Pancreas (tissue), 10 donors: ENCODE data around the gene HS6ST1. TPM values are rescaled to one million over a fixed set of nuclear protein-coding genes. Genes with fewer than 3 reads are reported as not detected.

Experiments
- ATAC-seq, 4 donors: fragments of 200-7000 bp; cut with Tn5 transposase; one replicate each; pipeline versions ENCODE4 v1.8.0 to v1.9.1; 2020; ENCODE audit warnings: mild to moderate bottlenecking in 4 of 4, moderate library complexity in 4 of 4
- DNase-seq, 6 donors: peaks; one replicate each; pipeline ENCODE4 v3.0.0-alpha.2; 2020
- FAIRE-seq: peaks from 2 replicates; lab custom pipeline; 2012; peaks lifted over from hg19 to GRCh38; lab: Jason Lieb, UNC
- H3K27ac ChIP-seq, 4 donors: fragments of 200-600 bp; sonication (generic); 1 replicate in 3 of 4; 2 replicates in 1 of 4; pipeline versions ENCODE4 v1.5.0 to v1.8.0; 2020
- H3K27me3 ChIP-seq, 4 donors: fragments of 200-600 bp; one replicate each; pipeline ENCODE4 v1.8.0; 2021
- H3K36me3 ChIP-seq, 3 donors: fragments of 200-600 bp; sonication (generic) in 1 of 3; one replicate each; pipeline versions ENCODE4 v1.5.0 to v1.8.0; 2020 to 2021
- H3K4me1 ChIP-seq, 3 donors: fragments of 200-600 bp; one replicate each; pipeline ENCODE4 v1.8.0; 2021
- H3K4me3 ChIP-seq, 4 donors: fragments of 200-600 bp; sonication (generic) in 2 of 4; one replicate each; pipeline versions ENCODE4 v1.5.0 to v1.8.0; 2020 to 2021
- H3K9me3 ChIP-seq, 4 donors: fragments of 200-600 bp; one replicate each; pipeline ENCODE4 v1.8.0; 2021
- WGBS, 2 donors: extraction: QIAGEN DNeasy Blood & Tissue Kit; methylation state at CpG; one replicate each; pipeline ENCODE4 v1.1.7; 2013; 5-methylcytosine and 5-hydroxymethylcytosine counted together
- intact Hi-C, 3 donors: fragments of 100-400 bp; cut with DNase I; formaldehyde crosslinking; loops; one replicate each; pipeline versions ENCODE4 v1.11.1 to v1.14.2; 2022
- polyA plus RNA-seq, 2 donors: library from polyadenylated mRNA; stranded (reverse); fragments of 200-250 nt; gene quantifications; one replicate each; pipeline ENCODE4 v1.2.3, GENCODE V29; 2013
- total RNA-seq, 6 donors: library from RNA; stranded (reverse); fragmentation: NEBNext Ultra II Directional in 4 of 6; extraction: Animal tissue kit (Norgen Biotek cat#: 25700) in 4 of 6; gene quantifications; one replicate each; pipeline versions ENCODE4 v1.2.1 to v1.2.4, GENCODE V29; 2021 to 2023
- TF ChIP-seq, protein P1 (sequence below), 4 donors: fragments of 200-600 bp; sonication (generic) in 3 of 4; IDR thresholded peaks; one replicate each; pipeline versions ENCODE4 v1.5.0 to v1.8.0; 2021; ENCODE audit warnings: antibody characterized with exemption in 4 of 4
- donor health status: healthy with polysubstance abuse.
- donor health status: DM: no; HTN: no; CAD: no; lungs with moderate emphysema.
- donor health status: DM: no; HTN: no; CAD: no.
- donor health status: control.
- donor health status: control.
- donor health status: Bipolar disorder and iron deficiency.
- donor health status: DM: yes; HTN: yes; CAD: no.
- donor health status: DM: no; HTN: no; CAD: no.
- donor health status: DM: no; HTN: no; CAD: no.
- donor health status: DM: yes; HTN: yes; CAD: no.

HS6ST1 gene
- total and polyA plus RNA-seq, 8 donors: 20.7 to 47.8 (median 25.5) TPM

DNA sequence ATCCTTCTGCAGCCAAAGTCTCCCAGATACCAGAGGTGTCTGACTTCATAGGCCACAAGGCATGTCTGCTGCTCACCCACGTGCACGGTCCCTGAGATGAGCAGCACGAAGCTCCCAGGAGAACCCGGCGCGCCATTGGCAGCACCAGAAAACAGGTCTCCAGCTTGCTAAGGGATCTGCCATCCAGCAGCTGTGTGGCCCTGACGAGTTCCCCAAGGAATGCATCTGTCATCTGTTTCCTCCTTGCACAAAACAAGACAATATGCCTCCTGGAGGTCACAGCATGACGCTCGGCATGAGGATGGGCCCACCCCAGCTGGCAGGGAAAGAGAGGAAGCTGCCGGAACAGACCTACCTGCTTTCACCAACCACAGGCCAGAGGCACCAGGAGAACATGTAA, 29.2 kb downstream of the HS6ST1 start:
- Histone ChIP-seq H3K27me3 (no peaks in the 10 kb centered on the region), H3K27ac (no peak overlapping the region), H3K36me3 (no peaks in the 10 kb centered on the region), H3K4me3 (no peak overlapping the region), H3K9me3 (no peaks in the 10 kb centered on the region), H3K4me1 (peaks cover 0 to 7% (median 5%) of the 10 kb centered on the region in 3 donors)
- intact Hi-C loops: no loop called here
- TF ChIP-seq, protein P1, sequence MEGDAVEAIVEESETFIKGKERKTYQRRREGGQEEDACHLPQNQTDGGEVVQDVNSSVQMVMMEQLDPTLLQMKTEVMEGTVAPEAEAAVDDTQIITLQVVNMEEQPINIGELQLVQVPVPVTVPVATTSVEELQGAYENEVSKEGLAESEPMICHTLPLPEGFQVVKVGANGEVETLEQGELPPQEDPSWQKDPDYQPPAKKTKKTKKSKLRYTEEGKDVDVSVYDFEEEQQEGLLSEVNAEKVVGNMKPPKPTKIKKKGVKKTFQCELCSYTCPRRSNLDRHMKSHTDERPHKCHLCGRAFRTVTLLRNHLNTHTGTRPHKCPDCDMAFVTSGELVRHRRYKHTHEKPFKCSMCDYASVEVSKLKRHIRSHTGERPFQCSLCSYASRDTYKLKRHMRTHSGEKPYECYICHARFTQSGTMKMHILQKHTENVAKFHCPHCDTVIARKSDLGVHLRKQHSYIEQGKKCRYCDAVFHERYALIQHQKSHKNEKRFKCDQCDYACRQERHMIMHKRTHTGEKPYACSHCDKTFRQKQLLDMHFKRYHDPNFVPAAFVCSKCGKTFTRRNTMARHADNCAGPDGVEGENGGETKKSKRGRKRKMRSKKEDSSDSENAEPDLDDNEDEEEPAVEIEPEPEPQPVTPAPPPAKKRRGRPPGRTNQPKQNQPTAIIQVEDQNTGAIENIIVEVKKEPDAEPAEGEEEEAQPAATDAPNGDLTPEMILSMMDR (IDR thresholded peaks at IDR 0.05): no peak
- no peak for FAIRE-seq
- peak in 3 of 6 donors; percentile 3 to 47 (median 31) for DNase-seq
- WGBS, 2 donors: 85 to 86% methylated on average over 10 of the region's 10 CpGs
- no peak for ATAC-seq

DNA sequence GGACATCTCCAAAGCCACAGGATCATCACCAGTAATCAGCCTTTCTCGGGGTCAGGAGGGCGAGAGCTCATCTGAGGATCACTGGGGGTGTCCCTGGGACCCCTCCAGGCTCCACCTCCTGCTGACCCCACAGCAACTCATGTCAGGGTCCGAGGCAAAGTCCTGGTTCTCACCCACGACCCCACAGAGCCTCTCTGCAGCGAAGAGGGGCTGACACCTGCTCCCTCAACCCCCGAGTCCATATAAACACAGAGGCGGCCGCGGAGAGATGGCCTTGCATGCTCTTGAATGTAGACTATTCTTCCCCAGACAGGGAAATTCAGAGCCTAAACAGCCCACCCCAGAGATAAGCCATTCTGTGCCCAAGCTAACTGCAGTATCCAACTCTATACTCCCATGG, 29.9 kb downstream of the HS6ST1 start:
- TF ChIP-seq, protein P1 (IDR thresholded peaks at IDR 0.05): no peak
- Histone ChIP-seq H3K27ac (no peak overlapping the region), H3K27me3 (no peaks in the 10 kb centered on the region), H3K4me1 (peaks cover 0 to 7% (median 5%) of the 10 kb centered on the region in 3 donors), H3K4me3 (no peak overlapping the region), H3K36me3 (no peaks in the 10 kb centered on the region), H3K9me3 (no peaks in the 10 kb centered on the region)
- WGBS, 2 donors: 89 to 94% methylated on average over 9 of the region's 9 CpGs
- FAIRE-seq: no peak
- intact Hi-C loops: no loop called here
- ATAC-seq: no peak
- peak in 3 of 6 donors; percentile 7 to 38 (median 26) for DNase-seq

DNA sequence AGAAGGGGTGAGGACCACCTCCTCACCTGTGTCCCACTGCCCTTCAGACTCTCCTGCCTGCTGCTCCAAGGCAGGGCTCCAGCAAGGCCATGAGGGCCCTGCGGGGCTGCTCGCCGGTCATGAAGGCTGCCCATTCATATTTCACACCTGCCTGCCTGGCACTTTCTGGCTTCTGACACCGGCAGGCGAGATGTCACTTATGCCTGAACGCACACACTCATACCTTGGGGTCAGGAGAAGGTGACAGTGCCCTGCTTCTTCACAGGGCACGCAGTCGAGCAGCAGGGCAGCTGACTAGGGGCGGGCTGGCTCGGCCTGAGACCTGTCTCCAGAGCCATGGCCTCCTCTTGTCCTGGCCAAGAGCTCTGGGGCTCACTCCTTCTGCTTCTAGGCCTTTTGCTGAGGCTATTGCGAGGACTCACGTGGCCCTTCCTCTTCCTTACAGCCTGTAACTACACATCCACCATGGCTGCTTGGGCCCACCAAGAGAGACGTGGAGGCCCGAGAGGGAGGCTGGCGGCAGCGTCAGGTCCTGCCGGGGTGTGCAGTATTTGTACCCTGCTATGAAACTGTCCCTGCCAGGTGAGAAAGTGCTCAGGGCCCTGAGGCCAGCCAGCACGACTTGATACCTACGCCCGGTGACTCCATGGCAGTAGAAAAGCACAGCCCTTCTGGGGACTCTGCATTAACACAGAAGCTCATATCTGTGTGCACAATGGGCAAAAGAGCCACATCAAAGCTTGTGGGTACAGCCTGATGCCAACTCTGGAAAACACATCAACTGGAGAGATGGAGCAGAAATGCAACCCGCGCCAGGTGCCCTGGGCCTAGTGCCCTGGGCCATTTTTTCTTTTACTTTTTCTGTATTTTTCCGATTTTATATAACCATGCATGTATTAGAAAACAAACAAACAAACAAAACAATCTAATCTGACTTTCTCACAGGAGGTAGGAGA, 30.6 kb downstream of the HS6ST1 start:
- ATAC-seq (peak in 1 of 4 donors; percentile 5), DNase-seq (peak in 3 of 6 donors; percentile 9 to 54 (median 47)), FAIRE-seq (no peak)
- TF ChIP-seq, protein P1 (IDR thresholded peaks at IDR 0.05): no peak
- H3K4me1 ChIP-seq: peaks cover 0 to 4% (median 3%) of the 10 kb centered on the region in 3 donors
- no peaks in the 10 kb centered on the region for H3K27me3 ChIP-seq
- no peak overlapping the region for H3K27ac ChIP-seq
- no peaks in the 10 kb centered on the region for H3K36me3 ChIP-seq
- H3K9me3 ChIP-seq: no peaks in the 10 kb centered on the region
- no peak overlapping the region for H3K4me3 ChIP-seq
- WGBS, 2 donors: 87 to 91% methylated on average over 23 of the region's 23 CpGs
- intact Hi-C loops: no loop called here

DNA sequence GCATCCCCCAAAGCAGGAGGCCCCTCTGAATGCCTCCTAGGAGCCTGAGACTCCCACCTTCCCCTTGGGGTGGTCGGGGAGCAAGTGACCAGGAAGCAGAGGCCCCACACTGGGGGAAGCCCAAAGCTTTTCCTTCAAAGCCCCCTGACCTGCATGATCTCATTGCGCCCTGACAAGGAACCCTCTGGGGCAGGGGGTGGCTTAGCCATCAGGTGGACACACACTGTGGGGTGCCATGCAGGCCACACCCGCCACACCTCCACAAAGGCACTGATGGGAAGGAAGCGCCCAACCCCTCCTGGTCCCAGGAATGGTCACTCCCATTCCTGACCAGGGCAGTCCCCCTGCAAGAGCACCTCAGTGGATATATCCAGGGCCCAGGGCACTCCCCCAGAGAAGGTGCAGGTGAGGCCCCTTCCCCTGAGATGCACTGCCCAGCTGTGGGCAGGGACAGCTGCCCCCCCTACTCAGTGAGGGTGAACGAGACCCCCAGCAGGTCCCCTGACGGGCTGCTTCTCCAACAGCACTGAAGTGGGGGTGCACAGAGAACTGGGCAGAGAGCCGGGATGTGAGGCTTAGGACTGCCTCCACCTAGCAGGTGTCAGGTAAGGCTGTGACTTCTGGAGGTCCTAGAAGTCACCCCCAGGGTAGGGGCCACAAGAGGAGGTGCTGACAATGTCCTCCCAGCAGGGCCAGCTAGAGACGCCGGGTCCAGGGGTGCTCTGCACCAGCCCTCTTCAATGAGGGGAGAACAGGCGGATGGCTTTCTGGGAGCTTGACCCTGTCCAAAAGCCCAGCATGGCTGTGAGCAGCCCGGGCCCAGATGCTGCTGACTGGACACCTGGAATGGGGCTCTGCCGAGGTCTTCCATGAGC, 31.5 kb downstream of the HS6ST1 start:
- intact Hi-C loops: no loop called here
- 91 to 93% methylated on average over 12 of the region's 12 CpGs for WGBS, 2 donors
- no peaks in the 10 kb centered on the region for H3K4me1 ChIP-seq
- TF ChIP-seq, protein P1 (IDR thresholded peaks at IDR 0.05): no peak
- no peaks in the 10 kb centered on the region for H3K9me3 ChIP-seq
- H3K27me3 ChIP-seq: no peaks in the 10 kb centered on the region
- no peaks in the 10 kb centered on the region for H3K36me3 ChIP-seq
- H3K4me3 ChIP-seq: no peak overlapping the region
- no peak for FAIRE-seq
- H3K27ac ChIP-seq: peak overlapping the region in 2 of 4 donors; percentile 10 to 17
- peak in 3 of 6 donors; percentile 14 to 58 (median 37) for DNase-seq
- no peak for ATAC-seq
